SIG-M5 treated with dmso at 0.1 percent for 504 hours (cell line): ENCODE measurements around the gene SYT1.

Source experiments
- DNase-seq: peaks from one replicate; lab custom pipeline; 2025; ENCODE audit not compliant: unreplicated experiment; lab: John Stamatoyannopoulos, UW

Gene SYT1

DNA sequence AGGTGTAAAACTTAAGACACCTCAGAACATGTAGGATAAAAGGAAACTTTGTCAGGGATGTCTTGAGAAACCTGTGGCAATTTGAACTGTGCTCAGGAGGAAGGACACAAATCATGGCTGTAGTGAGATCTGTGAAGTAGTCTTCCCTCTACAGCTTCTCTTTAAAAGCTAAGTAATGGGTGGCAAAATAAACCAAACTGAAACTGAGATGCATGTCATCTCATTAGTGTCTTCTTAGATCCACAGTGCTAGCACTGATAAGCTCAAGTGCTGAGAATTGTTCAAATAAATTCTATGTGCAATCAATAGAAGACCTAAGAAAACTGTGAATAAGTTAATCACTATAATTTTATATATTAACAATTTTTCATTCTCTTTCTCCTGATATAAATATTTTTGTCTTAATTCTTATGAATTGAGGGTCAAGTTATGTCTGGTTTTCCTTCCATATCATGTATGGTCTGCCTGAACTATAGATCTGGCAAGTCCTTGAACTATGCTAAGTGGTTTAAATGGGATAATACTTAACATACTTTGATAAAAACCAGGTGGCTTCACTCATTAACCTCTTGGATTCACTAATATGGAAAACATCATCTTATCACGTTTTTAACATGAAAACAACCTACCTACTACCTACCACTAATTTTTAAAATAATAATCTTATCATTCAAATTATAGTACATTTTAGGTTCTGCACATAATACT is 27.2 kb downstream of the SYT1 start:
- no peak for DNase-seq

DNA sequence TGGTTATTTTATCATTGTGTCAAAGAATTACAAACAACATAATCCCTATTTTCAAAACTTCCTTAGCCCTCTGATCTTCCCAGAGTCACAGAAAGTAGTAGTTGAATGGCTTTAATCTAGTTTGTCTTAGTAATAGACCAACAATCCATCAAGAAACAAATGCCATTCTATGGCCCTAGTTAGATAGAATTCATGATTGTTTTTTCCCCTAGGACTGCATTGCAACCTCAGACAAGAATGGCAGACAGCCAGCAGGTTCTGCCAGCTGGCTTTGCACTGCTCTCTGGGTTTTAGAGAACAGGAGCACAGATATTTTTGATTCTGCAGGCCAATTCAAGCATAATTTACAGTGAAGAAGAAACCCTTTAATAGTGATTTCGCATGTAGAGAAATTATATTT is 33.8 kb downstream of the SYT1 start:
- DNase-seq: no peak

DNA sequence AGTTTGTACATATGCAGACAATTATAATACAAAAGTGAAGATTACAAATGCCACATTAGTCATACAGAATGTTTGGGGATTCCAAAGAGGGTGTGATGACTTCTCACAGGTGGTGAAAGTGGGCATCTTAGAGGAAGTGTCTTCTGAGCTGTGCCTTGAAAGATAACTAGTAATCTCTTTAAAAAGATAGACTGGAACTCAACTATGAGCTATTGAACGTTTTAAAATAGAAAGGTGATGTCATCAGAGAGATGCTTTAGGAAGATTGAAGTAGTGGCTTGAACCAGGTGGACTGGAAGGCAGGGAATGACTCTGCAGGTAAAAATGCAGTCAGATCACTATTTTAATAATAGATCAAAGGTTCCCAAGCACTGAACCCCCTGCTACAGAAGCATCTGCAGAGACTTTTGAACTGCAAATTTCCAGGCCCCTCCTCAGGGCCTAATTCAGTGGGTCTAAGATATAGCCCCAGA is 50.3 kb downstream of the SYT1 start:
- no peak for DNase-seq

DNA sequence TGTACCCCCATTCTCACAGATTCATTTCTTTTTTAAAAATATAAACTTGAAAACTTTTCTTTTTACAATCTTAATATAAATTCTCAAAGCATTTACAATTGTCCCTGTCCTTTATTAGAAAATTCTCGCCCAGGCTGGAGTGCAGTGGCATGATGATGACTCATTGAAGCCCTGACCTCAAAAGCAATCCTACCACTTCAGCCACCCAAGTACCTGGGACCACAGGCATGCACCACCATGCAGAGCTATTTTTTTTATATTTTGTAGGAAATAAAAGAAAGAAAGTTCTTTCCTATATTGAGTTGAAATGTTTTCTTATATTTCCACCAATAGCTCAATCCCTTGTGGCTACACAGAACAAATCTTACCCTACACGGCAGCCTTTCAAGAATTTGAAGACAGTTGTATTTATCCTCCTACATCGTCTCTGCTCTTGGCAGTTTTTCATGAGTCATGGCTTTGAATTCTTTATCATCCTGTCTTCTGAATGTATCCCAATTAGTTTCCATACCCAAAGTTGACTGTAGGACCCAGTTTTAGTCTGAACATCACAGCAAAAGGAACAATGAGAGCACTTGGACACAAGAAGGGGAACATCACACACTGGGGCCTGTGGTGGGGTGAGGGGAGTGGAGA is 52.4 kb downstream of the SYT1 start:
- DNase-seq: no peak

DNA sequence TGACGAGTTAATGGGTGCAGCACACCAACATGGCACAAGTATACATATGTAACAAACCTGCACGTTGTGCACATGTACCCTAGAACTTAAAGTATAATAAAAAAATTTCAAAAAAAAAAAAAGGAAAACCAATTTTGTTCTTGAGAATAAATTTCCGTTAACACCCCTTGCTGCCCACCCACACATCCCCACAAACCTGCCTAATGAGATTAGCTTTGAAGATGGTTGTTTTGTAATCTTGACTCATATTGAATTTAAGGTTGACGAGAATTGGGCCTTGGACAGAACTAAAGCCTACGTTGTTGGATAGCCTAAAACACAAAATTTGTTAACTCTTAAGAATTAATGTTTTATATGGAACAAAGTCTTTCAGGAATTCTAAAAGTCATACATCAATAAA is 52.9 kb downstream of the SYT1 start:
- DNase-seq: no peak

DNA sequence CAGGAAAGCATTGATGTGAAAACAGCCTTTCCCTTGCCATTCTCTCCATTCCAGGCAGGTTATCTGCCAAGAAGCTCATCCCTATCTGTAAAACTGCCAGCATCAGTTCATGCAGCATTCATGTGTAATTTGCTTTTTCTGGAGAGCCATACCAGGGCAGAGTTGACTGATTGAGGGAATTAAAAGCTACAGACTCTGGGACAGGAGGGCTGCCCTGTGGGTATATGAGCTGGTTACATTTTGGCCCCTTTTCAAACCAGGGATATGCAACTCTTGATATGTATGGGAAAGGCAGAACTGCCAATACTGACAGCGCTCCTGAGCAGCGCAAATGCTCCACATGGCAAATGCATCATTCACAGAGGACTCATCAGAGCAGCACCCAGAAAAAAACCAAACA is 53.7 kb downstream of the SYT1 start:
- DNase-seq: no peak

DNA sequence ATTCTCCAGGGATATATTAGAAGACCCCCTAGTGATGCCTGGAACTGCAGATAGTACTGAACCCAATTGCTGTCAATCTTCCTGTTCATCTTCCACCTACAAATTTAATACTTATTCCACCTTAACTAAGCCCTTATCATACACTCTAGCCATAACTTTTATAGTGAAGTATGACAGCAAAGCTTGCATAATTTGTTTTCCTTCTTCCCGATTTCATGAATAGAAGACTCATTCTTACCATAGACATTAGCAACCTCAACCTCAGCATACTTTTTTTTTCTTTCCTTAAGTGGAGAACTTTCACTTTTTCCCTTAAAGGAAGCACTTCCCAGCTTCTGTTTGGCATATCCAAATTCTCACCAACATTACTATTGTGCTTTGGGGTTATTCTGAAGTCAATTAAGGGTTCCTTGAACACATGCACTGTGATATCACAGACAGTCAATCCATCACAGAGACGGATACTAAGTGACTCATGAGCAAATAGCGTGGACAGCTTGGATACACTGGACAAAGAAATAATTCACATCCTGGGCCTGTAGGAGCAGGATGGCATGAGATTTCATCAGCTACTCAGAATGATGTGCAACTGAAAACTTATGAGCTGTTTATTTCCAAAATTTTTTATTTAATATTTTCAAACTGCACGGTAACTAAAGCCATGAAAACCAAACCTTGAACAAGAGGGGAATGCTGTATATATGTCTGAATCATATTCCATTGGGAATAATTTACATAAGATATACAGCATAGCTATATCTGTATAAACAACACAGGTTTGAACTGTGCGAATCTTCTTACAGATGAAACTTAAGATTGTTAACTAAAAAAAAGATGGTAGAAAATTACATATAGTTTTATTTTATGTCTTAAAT is 63.9 kb downstream of the SYT1 start:
- no peak for DNase-seq

DNA sequence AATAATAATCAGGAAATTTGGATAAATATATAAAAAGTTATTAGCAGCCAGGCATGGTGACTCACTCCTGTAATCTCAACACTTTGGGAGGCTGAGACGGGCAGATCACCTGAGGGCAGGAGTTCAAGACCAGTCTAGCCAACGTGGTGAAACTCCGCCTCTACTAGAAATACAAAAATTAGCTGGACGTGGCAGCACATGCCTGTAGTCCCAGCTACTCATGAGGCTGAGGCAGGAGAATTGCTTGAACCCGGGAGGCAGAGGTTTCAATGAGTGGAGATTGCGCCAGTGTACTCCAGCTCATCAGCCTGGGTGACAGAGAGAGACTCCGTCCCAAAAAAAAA is 64.5 kb downstream of the SYT1 start:
- DNase-seq: no peak

DNA sequence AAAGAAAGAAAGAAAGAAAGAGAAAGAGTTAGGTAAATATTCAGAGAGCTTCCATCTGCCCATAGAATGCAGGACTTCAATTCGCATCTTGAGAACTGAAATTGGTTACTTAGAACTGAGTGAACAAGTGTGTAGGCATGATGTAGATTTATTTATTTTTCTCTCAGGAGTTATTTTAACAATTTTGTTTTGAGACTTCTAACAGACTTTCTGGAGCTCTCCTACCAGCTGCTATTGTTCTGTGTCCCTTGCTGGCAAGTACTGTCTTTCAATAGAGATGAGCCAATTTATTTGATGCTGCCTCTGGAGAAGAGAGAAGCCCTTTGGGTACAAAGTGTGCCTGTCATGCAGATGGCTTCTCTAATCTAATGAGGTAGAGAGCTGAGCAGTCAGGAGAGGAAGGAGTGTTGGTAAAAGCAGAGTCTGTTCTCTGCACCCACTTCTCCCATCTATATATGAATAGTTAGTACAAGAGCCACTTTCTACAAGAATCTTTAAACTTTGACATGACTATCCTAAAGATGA is 67.0 kb downstream of the SYT1 start:
- DNase-seq: no peak

DNA sequence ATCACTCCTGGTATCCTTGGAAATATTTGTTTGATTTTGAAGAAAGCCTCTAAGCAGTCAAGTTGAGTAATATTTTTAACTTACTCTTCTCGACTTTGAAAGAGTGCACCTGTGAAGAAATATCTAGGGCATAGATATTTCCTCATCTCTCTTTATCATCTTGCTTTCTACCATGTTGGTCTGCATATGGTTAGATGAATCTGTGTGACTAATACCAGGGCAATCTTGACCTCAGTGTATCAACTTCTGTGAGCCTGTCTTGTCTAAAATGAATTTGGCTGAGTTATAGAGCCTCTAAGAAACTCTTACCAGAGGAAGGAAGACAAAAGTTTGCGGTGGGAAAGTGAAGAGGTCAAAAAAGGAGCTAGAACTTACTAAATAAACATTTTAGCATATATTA is 68.4 kb downstream of the SYT1 start:
- DNase-seq: no peak

DNA sequence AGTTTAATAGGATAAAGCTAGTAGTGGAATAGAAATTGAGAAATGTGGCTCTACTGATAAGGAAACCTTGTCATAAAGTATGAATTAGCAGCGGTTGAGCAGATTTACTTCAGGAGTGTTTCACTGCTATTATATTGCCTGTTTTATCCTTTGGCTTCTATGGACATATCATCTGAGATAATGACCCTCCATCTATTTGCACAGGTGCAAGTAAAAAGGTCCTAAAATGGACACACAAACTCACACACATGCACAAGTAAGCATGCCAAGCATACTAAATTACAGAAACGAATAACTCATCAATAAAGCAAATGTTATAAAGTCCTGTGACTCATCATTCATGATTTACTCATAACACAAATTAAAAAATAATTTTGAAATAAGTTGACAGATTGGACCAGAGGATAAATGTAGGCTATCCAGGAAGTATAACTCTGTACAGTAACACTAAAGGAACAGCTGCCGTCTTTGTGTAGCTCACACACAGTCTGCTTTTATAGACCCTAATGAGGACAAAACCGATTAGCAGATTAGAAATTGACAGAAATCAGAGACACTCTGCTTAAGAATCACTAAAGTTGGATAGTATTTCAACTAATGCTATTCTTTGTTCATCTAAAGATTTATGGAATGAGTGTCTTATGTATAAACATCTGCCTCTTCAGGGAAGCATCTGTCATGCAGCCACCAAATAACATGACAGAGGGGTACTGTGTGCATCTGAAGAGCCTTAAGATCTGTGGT is 73.9 kb downstream of the SYT1 start:
- no peak for DNase-seq

DNA sequence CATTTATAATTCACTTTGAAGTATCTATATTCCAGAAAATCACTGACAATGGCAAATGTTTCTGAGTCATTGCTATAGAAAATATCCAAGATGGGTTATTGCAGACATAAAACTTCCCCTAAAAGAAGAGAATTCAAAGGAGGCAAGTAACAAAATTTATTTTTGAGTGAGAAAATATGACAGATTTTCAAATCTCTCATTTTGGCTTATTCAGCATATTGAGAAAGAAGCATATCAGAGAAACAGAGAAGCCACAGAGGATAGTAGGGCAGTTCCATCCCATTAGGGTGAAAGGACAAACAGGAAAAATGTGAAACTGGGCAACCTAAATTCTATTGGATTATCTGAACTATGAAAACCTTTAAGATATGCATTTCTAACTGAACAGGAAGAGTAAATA is 85.0 kb downstream of the SYT1 start:
- DNase-seq: no peak

DNA sequence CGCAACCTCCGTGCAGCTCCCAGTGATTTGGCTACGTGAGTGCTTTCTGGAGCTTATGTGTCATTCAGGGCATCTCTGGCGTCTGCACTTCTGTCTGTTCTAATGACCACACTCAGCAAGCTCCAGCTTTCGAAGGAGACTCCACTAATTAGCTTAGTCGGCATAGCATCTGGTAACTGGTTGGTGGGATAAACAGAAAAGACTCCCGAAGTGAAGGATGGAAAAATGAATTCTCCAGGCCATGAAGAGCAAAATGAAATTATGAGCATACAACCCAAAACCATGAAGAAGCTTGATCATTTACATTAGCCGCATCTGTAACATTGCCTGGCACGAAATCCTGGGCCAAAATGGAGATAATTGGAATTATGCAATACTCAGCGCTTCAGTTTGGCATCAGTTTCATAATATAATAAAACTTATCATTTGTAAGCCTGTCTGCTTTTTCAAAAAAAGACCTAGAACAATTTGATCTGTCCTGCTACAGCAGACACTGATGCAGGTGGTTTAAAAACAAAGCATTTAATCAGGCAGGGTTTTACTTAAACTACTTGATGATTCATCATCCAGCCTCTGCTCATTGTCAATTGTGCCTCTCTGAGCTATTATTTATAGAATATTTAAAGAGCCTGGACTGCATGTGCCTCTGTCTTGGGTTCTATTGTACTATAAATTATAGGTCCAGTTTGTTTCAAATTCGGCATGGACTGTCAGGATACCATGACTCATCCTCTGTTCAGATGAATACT is 87.4 kb downstream of the SYT1 start:
- no peak for DNase-seq

DNA sequence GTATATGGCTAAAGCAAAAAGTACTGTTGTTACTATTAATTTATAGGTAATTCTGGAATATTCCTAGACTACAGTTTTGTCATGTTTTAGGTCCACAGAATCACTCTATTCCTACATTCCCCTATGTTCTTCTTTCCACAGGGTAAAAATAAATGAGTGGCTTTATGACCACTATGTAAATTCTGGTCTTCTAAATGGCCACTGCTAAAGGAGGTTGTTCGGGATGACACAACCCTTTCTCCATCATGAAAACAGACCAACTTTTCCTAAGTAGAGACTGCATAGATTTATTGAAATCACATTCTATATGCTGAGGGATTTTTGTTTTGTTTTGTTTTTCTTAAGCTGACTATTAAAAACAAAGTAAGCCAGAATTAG is 88.0 kb downstream of the SYT1 start:
- no peak for DNase-seq

DNA sequence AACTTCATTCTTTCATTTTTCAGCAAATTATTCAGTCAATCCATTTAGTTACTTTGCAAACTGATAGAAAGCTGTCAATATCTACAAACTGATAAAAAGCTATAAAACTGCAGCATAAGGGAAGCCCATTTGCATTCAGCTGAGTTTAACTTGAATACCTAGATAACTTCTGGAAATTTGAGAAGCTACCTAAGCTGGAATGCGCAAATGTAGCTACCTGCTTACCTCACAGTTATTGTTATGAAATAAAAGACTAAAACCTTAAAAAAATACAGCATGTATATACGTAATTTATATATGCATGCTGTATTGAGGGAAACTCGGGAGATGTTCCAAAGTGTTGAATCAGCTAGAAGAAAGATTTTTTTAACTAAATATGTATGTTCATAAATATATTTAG is 94.4 kb downstream of the SYT1 start:
- DNase-seq: no peak

DNA sequence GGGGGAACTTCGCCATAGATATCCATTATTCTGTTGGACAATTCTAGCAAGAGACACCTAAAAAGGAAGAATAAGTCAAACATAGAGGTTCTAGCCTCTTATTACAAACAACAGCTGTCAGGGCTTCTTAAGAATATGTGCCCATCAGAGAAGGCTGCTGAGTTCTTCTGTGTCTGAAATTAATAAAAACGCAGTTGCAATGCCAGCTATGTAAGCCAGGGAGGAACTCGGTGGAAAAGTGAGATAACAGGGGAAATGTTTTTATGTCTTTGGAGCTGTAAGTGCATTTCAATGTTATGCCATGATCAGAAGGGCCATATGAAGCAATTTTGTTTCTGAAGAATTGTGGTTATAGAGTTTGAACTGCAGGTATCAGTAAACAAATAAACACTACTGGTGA is 95.0 kb downstream of the SYT1 start:
- no peak for DNase-seq

DNA sequence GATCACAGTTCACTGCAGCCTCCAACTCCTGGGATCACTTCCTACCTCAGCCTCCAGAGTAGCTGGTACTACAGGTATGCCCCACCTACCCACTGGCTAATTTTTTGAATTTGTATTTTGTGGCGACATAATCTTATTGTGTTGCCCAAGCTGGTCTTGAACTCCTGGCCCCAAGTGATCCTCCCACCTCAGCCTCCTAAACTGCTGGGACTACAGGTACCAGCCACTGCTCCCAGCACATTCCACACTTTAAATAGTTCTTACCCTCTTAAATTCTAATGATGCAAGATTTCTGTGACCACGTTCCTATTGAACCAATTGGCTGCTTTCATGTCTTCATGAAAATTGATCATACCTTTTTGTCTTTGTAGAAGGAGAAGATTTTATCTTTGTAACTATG is 96.6 kb downstream of the SYT1 start:
- DNase-seq: no peak

DNA sequence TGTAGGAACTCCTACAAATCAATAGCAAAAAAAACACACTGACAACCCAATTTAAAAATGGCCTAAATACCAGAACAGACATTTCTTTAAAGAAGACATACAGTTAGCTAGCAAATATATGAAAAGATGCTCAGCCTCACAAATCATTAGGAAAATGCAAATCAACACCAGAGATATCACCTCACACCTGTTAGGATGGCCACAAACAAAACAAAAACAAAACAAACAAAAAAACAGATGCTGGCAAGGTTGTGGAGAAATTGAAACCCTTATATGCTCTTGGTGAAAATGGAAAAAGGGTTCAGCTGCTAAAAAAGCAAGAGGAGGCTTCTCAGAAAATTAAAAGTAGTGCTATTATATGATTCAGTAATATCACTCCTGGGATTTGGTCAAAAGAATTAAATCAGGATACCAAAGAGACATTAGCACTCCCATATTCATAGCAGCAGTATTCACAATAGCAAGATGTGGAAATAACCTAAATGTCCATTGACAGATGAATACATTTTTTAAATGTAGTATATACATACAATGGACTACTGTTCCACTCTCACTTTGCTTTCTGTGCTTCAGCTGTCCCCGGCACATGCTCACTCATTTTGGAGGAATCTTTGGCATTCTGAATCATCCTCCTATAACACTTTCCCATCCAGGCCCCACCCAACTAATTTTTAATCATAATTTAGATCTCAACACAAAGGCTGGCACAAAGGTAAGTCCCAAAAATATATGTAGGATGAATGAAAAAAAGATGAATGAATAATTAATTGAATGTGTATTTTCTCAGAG is 99.1 kb downstream of the SYT1 start:
- DNase-seq: no peak

DNA sequence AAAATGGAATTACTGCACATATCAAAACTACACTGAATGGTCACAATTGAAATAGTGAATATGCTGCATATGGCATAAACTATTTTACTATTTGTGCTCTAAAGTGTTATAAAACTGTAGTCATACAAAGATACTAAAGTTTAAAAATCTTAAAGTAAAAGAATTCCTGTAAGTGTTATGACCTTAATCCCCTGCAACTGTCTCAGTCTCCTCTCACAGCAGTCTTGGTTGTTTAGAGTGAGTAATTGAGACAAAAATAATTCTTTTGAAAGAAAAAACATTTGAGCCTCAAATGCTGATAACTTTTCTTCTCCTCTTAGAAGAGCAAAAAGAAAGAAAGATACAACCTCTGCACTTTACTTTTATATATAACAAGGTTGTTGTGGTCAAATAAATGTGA is 99.9 kb downstream of the SYT1 start:
- no peak for DNase-seq

DNA sequence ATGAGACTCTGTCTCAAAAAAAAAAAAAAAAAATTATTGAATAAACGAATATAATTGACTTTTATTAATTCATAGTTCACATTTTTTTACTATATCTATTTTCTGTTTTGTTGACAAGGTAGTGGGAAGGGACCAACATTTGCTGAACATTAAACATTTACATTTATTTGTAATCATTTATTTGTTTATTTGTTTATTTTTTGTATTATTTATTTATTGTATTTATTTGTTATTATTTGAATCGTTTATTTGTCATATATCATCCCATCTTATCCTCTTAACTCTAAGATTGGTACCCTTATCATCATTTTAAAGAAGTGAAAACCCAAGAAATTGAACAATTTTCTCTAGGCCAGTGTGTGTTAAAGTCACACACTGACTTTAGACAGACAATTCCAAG is 101.5 kb downstream of the SYT1 start:
- no peak for DNase-seq
